Measurements from ENCODE around the gene MRPS11. TPM values are rescaled to one million over a fixed set of nuclear protein-coding genes. Genes with fewer than 3 reads are reported as not detected.

Gene MRPS11
- total RNA-seq = 31.6 and 41.1 TPM in 2 replicates

DNA sequence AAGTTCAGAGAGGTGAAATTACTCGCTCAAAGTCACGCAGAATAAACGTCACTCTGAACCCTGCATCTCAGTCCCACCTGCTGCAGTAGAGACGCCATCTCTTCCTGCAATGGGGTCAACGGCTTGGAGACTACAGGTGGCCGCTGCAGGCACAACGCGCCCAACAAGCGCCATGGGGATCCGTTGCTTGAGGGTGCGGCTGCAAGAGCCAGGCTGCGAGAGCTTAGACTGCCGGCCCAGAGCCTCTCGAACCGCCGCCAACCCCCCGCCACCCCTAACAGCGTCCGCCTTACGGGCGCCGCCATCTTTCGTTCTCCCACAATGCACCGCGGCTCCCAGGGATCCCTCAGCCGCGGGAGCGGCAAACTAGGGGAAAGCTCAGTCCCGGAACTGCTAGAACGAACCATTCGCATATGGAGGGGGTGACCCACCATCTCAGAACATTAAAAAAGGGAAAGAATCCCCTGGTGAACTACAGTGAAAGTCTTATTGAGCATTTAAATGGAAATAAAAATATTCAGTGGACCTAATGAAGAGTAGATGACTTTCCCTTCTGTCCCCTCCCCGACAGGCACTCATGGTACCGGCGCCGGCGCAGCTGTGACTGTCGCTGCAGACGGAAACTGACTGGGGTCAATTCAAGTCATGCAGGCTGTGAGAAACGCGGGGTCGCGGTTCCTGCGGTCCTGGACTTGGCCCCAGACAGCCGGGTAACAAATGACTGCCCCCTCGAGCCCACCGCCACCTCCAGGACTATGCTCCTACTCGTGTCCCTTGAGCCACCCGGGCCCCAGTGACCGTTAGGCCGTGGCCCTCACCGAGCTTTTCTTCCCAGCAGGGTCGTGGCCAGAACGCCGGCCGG lies at the start of gene MRPS11, which contains the start of gene MRPL46:
MRPS11 (plus strand) TSS at position 636 of the 862 bp plus-strand sequence; CDS start at position 646, 10 bp downstream.
MRPL46 (minus strand) TSS at position 316 of the 862 bp plus-strand sequence; CDS start at position 305, 11 bp downstream.

Other genes starting within 250 kb of the MRPS11 start
- gene NTRK3, start 211.0 kb upstream of the MRPS11 start, total RNA-seq = 0.13 TPM in 1 of 2 replicates, not detected in the other
- 18.7 and 24.1 TPM in 2 replicates for gene MRPL46, start 320 bp upstream of the MRPS11 start, total RNA-seq
- 5.1 and 5.5 TPM in 2 replicates for gene DET1, start 79.0 kb downstream of the MRPS11 start, total RNA-seq
- gene AEN, start 153.6 kb downstream of the MRPS11 start, total RNA-seq = 31.7 and 44.0 TPM in 2 replicates
- 2.6 and 5.7 TPM in 2 replicates for gene ISG20, start 171.3 kb downstream of the MRPS11 start, total RNA-seq

All from mesangial cell (primary cell).